HS-27A (cell line): Measurements from ENCODE around the gene EFL1.
A peak's percentile ranks its signal among the peaks of the same experiment; 100 is the strongest.
"Not testable (repeated sequence)": the region's sequence is repeated elsewhere in the genome, so short reads cannot be mapped to it uniquely, and the experiment has no call there.

Source experiments
- DNase-seq: peaks from one replicate; pipeline ENCODE4 v3.0.0-alpha.2; 2012; ENCODE audit warnings: low read depth, missing footprints

EFL1 gene

GRCh38 chr15:82262422-82263026 is at the start of gene EFL1, which contains the start of gene SAXO2:
Gene EFL1 (minus strand): TSS chr15:82262734. CDS start chr15:82261778, 956 bp downstream.
Gene SAXO2 (plus strand): TSS chr15:82262818. CDS start chr15:82262880, 62 bp downstream.
- peak; percentile 73 for DNase-seq

DNA sequence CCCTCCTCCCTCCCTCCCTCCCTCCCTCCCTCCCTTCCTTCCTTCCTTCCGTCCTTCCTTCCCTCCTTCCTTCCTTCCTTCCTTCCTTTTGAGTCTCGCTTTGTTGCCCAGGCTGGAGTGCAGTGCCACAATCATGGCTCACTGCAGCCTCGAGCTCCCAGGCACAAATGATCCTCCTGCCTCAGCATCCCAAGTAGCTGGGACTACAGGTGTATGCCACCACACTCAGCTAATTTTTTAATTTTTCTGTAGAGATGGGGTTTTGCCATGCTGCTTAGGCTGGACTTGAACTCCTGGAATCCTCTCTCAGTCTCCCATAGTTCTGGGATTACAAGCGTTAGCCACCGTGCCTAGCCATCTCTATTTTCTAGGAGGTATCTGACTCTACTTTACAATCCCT is 48.8 kb upstream of the EFL1 start:
- DNase-seq: not testable (repeated sequence)

GRCh38 chr15:82309802-82310201 is 47.3 kb upstream of the EFL1 start:
- no peak for DNase-seq

DNA sequence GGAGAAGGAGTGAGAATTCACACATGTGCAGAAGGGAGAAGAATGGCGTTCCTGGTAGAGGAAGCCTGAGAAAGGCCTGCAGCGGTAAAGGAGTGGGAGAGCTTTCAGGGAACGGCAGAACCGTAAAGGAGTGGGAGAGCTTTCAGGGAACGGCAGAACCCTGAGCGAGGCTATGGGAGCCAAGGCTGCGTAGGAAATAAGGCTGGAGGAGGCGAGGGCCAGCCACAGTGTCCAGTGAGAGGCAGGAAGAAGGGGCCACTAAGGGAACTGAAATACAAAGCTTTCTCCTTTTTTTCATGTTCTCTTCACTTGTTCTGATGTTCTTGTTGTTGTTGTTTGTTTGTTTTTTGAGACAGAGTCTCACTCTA is 45.2 kb upstream of the EFL1 start:
- no peak for DNase-seq

GRCh38 chr15:82306791-82307713 is 44.5 kb upstream of the EFL1 start:
- DNase-seq: no peak

- no peak for DNase-seq
These were observed 43.1 kb upstream of the EFL1 start for GRCh38 chr15:82305621-82306048.

- no peak for DNase-seq
These were observed 42.2 kb upstream of the EFL1 start for GRCh38 chr15:82304778-82305090.

DNA sequence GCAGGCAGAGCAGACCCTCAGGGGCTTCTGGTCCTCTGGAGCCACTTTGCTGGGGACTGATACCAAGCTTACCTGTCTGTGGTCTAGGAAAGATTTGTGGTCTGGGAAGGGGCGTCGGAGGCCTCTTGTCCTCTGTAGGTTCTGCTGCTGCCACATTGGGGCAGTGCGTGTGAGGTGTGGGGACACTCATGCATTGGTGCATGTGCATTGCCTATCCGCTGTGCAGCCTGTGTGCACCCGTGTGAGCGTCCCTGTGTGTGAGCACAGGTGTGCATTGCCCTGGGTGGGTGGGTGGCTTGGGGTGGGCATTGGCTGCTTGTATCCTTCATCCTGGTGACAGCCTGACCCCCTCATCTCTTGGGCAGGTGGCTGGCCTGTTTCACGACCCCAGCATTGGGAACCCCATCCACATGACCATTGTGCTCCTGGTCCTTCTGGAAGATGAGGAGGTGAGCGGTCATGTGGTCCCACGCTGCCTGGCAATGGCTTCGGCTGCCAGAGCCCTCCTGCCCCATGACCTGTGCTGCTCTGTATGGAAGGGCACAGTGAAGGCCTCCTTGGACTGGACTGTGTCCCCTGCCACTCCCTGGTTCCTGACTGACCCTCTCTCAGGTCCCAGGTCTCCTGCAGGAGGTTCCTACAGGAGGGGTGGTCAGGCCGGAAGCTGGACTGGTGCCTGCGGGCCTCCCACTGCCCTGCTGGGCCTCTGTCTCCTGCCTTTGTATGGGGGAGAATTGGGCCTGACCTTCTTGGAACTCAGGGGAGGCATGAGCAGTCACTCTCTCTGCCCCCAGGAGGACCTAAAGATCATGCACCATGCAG is 41.6 kb upstream of the EFL1 start:
- DNase-seq: no peak

DNA sequence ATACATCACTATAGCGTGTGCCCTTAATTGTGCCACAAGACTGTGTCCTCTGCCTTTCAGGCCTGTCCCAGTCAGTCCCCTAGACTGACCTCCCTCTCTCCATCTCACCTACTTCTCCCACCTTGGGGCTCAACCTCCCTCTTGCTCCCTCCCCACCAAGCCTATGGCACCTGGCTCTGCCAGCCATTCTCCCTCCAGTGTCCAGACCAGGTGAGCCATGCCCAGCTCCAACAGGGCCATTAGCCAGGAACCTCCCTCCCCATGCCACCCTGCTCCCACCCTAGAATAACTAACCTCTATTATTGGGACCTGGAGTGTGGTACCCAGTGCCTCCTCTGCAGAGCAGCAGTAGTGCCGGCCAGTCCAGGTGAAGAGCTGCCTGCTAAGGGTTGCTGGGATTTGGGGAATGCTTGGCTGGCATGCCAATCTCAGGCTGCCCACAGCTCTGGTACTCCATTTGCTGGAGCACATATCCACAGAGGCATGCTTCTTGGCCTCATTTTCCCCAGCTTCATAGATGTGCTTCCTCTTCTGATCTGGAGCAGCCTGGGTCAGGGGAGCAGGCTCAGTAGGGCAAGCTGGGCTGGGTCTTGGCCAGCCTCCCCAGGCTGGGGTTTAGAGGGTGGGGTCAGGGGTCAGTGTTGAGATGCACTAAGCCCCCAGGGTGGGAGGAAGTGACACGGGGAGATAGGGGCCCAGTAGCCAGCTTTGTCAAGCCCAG is 38.9 kb upstream of the EFL1 start:
- DNase-seq: no peak

DNA sequence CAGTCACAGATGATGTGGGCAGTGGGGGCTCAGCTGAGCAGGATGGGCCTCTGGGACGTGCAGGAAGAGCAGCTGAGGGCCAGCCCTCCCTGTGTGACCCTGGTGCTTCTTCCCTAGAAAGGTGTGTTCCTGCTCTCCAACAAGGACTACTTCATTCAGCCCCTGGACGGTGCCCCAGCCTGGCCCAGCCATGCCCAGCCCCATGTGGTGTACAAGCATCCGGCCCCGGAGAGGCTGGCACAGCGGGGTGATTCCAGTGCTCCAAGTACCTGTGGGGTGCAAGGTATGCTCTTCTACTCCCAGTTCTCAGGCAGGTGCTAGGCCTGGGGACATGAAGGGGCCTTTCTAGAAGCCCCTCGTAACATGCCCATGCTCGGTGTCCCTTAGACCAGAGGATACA is 38.3 kb upstream of the EFL1 start:
- DNase-seq: no peak

- not testable (repeated sequence) for DNase-seq
These were observed 37.8 kb upstream of the EFL1 start for GRCh38 chr15:82300326-82300725.

GRCh38 chr15:82299511-82299914 is 37.0 kb upstream of the EFL1 start:
- not testable (repeated sequence) for DNase-seq

GRCh38 chr15:82298520-82298919 is 36.0 kb upstream of the EFL1 start:
- no peak for DNase-seq

DNA sequence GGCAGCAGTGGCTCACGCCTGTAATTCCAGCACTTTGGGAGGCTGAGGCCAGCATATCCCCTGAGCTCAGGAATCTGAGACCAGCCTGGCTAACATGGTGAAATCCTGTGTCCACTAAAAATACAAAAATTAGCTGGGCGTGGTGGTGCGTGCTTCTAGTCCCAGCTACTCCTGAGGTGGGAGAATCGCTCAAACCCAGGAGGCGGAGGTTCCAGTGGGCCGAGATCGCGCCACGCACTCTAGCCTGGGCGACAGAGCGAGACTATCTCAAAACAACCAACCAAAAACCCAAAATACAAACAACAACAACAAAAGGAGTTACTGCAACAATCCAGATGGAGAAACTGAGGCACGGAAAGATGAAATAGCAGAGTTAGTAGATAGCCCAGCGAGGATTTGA is 35.5 kb upstream of the EFL1 start:
- DNase-seq: no peak

- no peak for DNase-seq
These were observed 35.0 kb upstream of the EFL1 start for GRCh38 chr15:82297546-82297945.

DNA sequence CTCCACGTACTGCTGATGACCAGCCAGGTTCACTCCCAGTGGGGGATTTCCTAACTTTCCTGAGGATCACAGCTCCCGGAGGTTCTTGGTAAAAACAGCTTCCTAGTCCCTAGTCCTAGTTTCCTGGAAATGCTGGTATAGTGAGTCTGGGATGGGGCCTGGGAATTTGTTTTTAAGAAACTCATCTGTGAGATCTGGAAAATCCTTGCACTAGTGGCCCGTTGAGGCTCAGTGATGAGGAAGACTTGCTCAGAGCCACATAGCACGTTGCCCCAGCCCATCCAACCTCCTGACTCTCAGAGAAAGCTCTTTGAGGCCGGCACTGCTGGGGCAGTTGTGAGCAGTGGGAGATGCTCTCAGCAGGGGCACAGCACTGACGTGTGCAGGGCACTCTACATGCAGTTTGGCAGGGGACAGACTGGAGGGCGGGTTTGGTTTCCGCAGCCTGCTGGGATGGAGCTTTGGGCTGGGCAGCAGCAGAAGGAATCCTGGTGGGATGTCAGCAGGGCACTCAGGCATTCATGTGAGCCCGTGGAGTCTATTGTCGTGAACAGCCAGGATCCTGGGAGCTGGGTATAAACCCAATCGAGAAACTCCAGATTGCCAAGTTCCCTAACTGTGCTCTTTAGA is 31.6 kb upstream of the EFL1 start:
- no peak for DNase-seq

GRCh38 chr15:82292271-82292670 is 29.7 kb upstream of the EFL1 start:
- DNase-seq: no peak

DNA sequence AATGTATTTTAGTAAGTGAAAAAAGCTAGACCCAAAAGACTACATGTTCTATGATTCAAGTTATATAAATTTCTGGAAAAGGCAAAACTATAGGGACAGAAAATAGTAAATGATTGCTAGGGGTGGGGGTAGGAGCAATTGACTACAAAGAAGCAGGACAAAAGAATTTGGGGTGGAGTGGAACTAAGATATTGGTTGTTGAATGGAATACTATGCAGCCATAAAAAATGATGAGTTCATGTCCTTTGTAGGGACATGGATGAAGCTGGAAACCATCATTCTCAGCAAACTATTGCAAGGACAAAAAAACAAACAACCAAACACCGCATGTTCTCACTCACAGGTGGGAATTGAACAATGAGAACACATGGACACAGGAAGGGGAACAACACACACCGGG is 25.7 kb upstream of the EFL1 start:
- DNase-seq: not testable (repeated sequence)

- not testable (repeated sequence) for DNase-seq
These were observed 23.9 kb upstream of the EFL1 start for GRCh38 chr15:82286475-82286874.

DNA sequence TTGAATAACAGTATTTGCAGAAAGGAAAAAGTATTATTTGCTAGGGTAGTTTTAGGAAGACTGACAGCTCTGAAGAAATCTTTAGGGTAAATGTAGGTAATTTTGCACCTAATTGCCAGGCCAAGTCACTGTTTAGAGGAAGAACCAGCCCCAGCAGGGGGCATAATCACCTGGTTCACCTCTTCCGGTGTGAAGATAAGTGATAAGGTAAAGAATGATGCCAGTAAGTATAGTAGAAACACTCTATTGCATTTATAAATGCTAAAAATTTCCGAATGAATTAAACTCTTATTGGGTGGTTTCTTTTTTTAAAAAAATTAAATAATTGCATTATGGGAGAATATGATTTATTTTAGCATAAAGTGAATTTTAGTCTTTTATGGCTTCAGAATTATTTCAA is 21.8 kb upstream of the EFL1 start:
- DNase-seq: not testable (repeated sequence)

- DNase-seq: not testable (repeated sequence)
These were observed 19.9 kb upstream of the EFL1 start for GRCh38 chr15:82282386-82282785.
